ENCODE measurements around the gene UFSP2. TPM values are rescaled to one million over a fixed set of nuclear protein-coding genes. Genes with fewer than 3 reads are reported as not detected.

The UFSP2 gene
- total RNA-seq, 4 donors from 2014 or later, result 36.7 to 49.0 (median 40.6) TPM

DNA sequence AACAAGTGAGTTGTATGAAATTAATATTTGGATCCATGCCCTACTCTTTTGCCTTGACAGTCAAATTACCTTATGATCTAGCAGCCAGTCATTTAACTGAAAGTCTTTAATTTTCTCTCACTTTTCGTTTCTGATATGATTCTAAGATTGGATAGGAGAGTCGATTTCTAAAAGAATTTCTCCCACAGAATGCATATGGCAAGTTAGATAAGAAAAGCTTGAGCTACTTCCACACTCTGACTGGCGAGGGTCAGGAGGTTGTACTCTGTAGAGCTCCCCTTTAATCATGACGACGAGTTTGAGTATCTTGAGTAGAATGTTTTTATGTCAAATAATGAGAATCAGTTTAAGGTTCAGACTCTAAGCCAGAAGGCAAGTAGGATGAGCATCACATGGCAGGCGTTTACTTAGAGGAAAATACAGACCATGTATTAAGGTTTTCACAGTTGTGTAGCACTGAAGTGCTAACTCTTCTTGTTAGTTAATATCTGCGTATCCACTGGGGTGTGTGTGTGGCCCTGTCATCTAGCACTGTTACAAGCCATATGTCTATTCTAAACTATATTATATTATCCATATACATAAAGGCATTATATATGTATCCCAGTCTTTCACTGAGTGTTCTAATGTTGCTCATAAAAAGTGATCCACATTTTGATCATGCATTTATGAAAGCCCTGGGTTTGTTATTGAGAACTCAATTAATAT is 67.9 kb downstream of the UFSP2 start:
- no peaks in the 10 kb centered on the region for H3K9me3 ChIP-seq
- no peaks in the 10 kb centered on the region for H3K4me1 ChIP-seq
- no peak for TF ChIP-seq EP300 (IDR thresholded peaks at IDR 0.05)
- TF ChIP-seq, protein P1, sequence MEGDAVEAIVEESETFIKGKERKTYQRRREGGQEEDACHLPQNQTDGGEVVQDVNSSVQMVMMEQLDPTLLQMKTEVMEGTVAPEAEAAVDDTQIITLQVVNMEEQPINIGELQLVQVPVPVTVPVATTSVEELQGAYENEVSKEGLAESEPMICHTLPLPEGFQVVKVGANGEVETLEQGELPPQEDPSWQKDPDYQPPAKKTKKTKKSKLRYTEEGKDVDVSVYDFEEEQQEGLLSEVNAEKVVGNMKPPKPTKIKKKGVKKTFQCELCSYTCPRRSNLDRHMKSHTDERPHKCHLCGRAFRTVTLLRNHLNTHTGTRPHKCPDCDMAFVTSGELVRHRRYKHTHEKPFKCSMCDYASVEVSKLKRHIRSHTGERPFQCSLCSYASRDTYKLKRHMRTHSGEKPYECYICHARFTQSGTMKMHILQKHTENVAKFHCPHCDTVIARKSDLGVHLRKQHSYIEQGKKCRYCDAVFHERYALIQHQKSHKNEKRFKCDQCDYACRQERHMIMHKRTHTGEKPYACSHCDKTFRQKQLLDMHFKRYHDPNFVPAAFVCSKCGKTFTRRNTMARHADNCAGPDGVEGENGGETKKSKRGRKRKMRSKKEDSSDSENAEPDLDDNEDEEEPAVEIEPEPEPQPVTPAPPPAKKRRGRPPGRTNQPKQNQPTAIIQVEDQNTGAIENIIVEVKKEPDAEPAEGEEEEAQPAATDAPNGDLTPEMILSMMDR (IDR thresholded peaks at IDR 0.05), result no peak
- no peak for TF ChIP-seq POLR2A (IDR thresholded peaks at IDR 0.05; ENCODE audit: low read depth)
- TF ChIP-seq POLR2AphosphoS5 (IDR thresholded peaks at IDR 0.05), result no peak
- H3K36me3 ChIP-seq, result peaks cover 4 to 58% (median 26%) of the 10 kb centered on the region in 4 donors
- intact Hi-C loops (cut with DNase I), result no loop called here
- 88% methylated on average over 7 of the region's 7 CpGs for WGBS
- H3K27me3 ChIP-seq, result no peaks in the 10 kb centered on the region
- no peak overlapping the region for H3K27ac ChIP-seq (replicated peaks in 1 of 4)
- no peak overlapping the region for H3K4me3 ChIP-seq
- DNase-seq (ENCODE audit: extremely low spot score), result no peak

DNA sequence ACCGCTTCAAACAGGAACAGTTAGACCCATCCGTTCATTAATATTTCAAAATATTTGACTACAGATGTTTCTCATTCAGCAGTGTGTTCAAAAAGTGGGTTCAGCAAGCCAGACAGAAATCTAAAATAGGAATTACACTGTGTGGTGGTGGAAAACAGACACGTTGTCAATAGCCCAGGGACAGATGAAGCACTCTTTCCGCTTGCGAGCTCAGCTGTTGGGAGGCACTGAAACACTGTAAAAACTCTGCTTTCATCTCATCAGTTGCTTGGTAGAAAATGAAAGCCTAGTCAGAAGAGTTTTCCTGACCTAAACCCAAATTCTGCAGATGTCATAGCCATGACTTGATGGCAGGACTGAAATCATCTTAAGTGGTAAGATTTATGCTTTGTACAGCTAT is 68.6 kb downstream of the UFSP2 start:
- WGBS, result 89% methylated on average over 5 of the region's 5 CpGs
- peaks cover 4 to 60% (median 31%) of the 10 kb centered on the region in 4 donors for H3K36me3 ChIP-seq

DNA sequence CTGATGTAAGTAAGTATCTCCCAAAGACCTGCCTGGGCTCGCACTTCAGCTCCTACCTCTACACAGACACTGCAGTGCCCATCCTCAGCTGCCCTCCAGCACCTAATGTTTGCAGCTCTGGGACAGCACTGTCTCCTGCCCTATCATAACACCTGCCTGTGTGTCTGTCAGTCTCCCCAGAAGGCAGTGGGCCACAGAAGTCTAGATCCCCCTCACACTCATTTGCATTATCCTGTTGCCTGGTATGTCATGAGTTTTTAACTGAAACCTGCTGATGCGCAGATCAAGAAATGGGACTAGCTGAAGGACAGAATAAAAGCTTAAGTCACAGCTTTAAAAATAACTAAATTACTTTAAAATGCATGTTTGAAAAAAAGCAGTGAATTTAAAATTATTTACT is 73.0 kb downstream of the UFSP2 start:
- no peak for DNase-seq (ENCODE audit: extremely low spot score)
- WGBS, result 94% methylated on average over 2 of the region's 2 CpGs
- Histone ChIP-seq H3K27ac (replicated peaks in 1 of 4) (no peak overlapping the region), H3K9me3 (no peaks in the 10 kb centered on the region), H3K4me1 (no peaks in the 10 kb centered on the region), H3K4me3 (no peak overlapping the region), H3K36me3 (peaks cover 11 to 66% (median 48%) of the 10 kb centered on the region in 4 donors), H3K27me3 (no peaks in the 10 kb centered on the region)
- TF ChIP-seq POLR2A (IDR thresholded peaks at IDR 0.05; ENCODE audit: low read depth) (no peak), EP300 (IDR thresholded peaks at IDR 0.05) (no peak), POLR2AphosphoS5 (IDR thresholded peaks at IDR 0.05) (no peak)
- TF ChIP-seq, protein P1 (IDR thresholded peaks at IDR 0.05), result no peak
- intact Hi-C loops (cut with DNase I), result no loop called here

More for the DNA sequence above, 68.6 kb downstream of the UFSP2 start:
- TF ChIP-seq, protein P1 (IDR thresholded peaks at IDR 0.05), result no peak
- TF ChIP-seq POLR2A (IDR thresholded peaks at IDR 0.05; ENCODE audit: low read depth) (no peak), POLR2AphosphoS5 (IDR thresholded peaks at IDR 0.05) (no peak), EP300 (IDR thresholded peaks at IDR 0.05) (no peak)
- Histone ChIP-seq H3K4me1 (no peaks in the 10 kb centered on the region), H3K27me3 (no peaks in the 10 kb centered on the region), H3K9me3 (no peaks in the 10 kb centered on the region), H3K4me3 (no peak overlapping the region), H3K27ac (replicated peaks in 1 of 4) (no peak overlapping the region)
- no peak for DNase-seq (ENCODE audit: extremely low spot score)
- intact Hi-C loops (cut with DNase I), result no loop called here

DNA sequence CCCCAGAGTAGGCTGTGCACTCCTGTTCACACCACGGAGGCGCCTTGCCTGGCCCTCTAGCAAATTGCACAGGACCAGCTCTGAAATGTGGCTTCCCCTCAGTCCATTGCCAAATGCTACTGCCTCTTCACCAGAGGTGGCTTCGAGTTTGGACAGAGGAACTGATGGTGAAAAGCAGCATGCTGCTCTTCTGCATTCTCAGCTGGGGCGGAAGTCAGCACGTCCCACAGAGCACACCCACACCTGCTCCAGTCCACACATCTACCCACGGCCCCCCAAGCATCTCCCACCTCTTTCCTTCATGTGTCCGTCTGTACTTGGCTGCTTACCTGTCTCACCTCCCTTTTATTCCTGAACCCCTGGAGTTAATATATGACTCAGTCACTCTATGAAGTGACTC is 73.6 kb downstream of the UFSP2 start:
- Histone ChIP-seq H3K27ac (replicated peaks in 1 of 4) (no peak overlapping the region), H3K9me3 (no peaks in the 10 kb centered on the region), H3K36me3 (peaks cover 11 to 66% (median 52%) of the 10 kb centered on the region in 4 donors), H3K27me3 (no peaks in the 10 kb centered on the region), H3K4me1 (no peaks in the 10 kb centered on the region), H3K4me3 (no peak overlapping the region)
- no peak for DNase-seq (ENCODE audit: extremely low spot score)
- 93% methylated on average over 7 of the region's 7 CpGs for WGBS
- intact Hi-C loops (cut with DNase I), result no loop called here
- TF ChIP-seq, protein P1 (IDR thresholded peaks at IDR 0.05), result no peak
- no peak for TF ChIP-seq POLR2A (IDR thresholded peaks at IDR 0.05; ENCODE audit: low read depth)

DNA sequence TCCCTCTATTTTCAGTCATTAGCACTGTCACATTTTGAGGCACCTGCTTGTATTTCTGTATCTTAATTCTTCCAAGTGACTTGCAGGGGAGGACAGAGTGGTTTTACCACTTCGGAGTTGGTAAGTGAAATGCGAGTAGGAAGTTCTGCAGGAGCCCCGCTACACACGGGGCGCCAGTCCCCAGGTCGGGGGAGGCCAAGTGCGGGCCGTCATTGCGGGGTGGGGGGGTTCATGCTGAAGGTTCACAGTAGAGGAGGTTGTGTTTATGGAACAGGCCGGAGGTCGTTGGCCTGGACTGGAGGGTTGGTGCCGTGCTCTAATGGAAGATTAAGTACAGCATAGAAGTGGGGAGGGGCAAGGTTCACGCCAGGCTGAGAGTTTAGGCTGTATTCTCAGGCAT is 74.1 kb downstream of the UFSP2 start:
- Histone ChIP-seq H3K27me3 (no peaks in the 10 kb centered on the region), H3K36me3 (peaks cover 11 to 63% (median 57%) of the 10 kb centered on the region in 4 donors), H3K4me1 (no peaks in the 10 kb centered on the region), H3K9me3 (no peaks in the 10 kb centered on the region), H3K4me3 (no peak overlapping the region), H3K27ac (replicated peaks in 1 of 4) (no peak overlapping the region)
- 92% methylated on average over 12 of the region's 13 CpGs for WGBS
- intact Hi-C loops (cut with DNase I), result no loop called here
- DNase-seq (ENCODE audit: extremely low spot score), result no peak
- TF ChIP-seq EP300 (IDR thresholded peaks at IDR 0.05), result no peak
- TF ChIP-seq POLR2AphosphoS5 (IDR thresholded peaks at IDR 0.05), result no peak

Small RNA genes lying within 50 kb of the gene (small RNA-seq; reads per million reads assigned to genes)
- gene RF00019, result 0 reads per million in 3 donors

Other genes starting within 250 kb of the UFSP2 start
- 10 to 100 TPM; 30.2 to 36.8 (median 35.1) TPM for gene CFAP97, start 222.0 kb downstream of the UFSP2 start, total RNA-seq
- 10 to 100 TPM; 19.9 to 23.8 (median 21.5) TPM for gene SNX25, start 216.4 kb downstream of the UFSP2 start, total RNA-seq
- gene LRP2BP, start 30.0 kb downstream of the UFSP2 start, total RNA-seq, result 1 to 10 TPM in 1 of 4 donors, under 1 TPM in 3; 0.46 to 2.1 (median 0.57) TPM
- gene ANKRD37, start 29.1 kb downstream of the UFSP2 start, total RNA-seq, result 10 to 100 TPM in 3 of 4 donors, 1 to 10 TPM in 1; 8.3 to 13.3 (median 11.7) TPM
- 1 to 10 TPM; 2.9 to 6.3 (median 4.4) TPM for gene CCDC110, start 45.8 kb upstream of the UFSP2 start, total RNA-seq
- gene PDLIM3, start 109.5 kb upstream of the UFSP2 start, total RNA-seq, result 1,000 to 10,000 TPM; 1,279 to 2,098 (median 1,627) TPM